ENCODE data around the gene MON1A. TPM values are rescaled to one million over a fixed set of nuclear protein-coding genes. Genes with fewer than 3 reads are reported as not detected.

The MON1A gene
- total and polyA plus RNA-seq, 4 donors: 7.0 to 12.3 (median 9.4) TPM

DNA sequence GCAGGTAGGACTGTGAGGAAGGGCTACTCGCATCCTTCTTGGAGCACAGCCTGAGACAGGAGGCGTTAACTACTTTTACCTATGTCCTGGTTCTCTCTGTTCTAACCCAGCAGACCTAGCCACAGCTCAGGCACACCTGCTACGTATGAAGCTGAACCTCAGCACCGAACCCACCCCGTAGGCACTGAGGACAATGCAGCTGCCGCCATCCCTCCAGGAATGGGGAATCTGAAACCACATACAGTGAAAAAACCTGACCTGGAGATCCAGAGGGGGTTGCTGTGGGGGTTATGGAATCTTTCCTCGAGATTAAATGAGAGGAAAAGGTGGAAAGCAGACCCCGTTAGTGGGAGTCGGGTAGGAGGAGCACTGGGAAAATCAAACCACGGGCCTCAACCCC is 40.3 kb downstream of the MON1A start:
- H3K4me3 ChIP-seq: no peak overlapping the region
- no peak overlapping the region for H3K9ac ChIP-seq (ENCODE audit: insufficient read depth in 1 of 2, low read length in 2 of 2)
- H3K27me3 ChIP-seq (ENCODE audit: control insufficient read depth in 3 of 3, insufficient read depth in 3 of 3, low read length in 2 of 3): no peaks in the 10 kb centered on the region
- 86 to 87% methylated on average over 10 of the region's 10 CpGs for WGBS, 2 donors
- H3K4me1 ChIP-seq (ENCODE audit: control insufficient read depth in 5 of 5, insufficient read depth in 5 of 5, low read length in 5 of 5): no peaks in the 10 kb centered on the region
- no peak for ATAC-seq (ENCODE audit: insufficient read depth, low FRiP score)
- TF ChIP-seq, protein P1, sequence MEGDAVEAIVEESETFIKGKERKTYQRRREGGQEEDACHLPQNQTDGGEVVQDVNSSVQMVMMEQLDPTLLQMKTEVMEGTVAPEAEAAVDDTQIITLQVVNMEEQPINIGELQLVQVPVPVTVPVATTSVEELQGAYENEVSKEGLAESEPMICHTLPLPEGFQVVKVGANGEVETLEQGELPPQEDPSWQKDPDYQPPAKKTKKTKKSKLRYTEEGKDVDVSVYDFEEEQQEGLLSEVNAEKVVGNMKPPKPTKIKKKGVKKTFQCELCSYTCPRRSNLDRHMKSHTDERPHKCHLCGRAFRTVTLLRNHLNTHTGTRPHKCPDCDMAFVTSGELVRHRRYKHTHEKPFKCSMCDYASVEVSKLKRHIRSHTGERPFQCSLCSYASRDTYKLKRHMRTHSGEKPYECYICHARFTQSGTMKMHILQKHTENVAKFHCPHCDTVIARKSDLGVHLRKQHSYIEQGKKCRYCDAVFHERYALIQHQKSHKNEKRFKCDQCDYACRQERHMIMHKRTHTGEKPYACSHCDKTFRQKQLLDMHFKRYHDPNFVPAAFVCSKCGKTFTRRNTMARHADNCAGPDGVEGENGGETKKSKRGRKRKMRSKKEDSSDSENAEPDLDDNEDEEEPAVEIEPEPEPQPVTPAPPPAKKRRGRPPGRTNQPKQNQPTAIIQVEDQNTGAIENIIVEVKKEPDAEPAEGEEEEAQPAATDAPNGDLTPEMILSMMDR (IDR thresholded peaks at IDR 0.05; ENCODE audit: control extremely low read depth, extremely low read depth): no peak
- DNase-seq: no peak
- no peak overlapping the region for H3K27ac ChIP-seq (ENCODE audit: low read depth in 1 of 2, low read length in 1 of 2)
- peaks cover 0 to 11% (median 0%) of the 10 kb centered on the region in 4 donors for H3K36me3 ChIP-seq (ENCODE audit: control insufficient read depth in 4 of 4, insufficient read depth in 4 of 4, low read length in 4 of 4)
- H3K9me3 ChIP-seq (ENCODE audit: control insufficient read depth in 4 of 4, insufficient read depth in 3 of 4, low read length in 3 of 4): no peaks in the 10 kb centered on the region

DNA sequence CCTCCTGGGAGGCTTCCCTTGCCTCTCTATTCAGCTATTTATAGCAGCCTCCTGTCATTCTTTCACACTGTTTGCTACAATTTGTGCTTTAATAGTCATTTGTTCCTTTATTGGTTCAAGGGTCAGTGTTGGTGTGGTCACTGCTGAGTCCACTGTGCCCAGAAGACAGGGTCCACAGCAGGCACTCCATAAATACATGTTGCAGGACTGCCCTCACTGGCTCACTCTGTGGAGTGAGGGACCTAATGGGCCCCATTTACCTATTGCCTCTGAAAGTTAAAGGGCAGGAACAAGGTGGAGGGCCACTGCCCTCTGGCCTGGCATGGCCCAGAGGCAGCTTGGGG is 42.7 kb downstream of the MON1A start:
- Histone ChIP-seq H3K36me3 (ENCODE audit: control insufficient read depth in 4 of 4, insufficient read depth in 4 of 4, low read length in 4 of 4) (peaks cover 0 to 11% (median 0%) of the 10 kb centered on the region in 4 donors), H3K27me3 (ENCODE audit: control insufficient read depth in 3 of 3, insufficient read depth in 3 of 3, low read length in 2 of 3) (no peaks in the 10 kb centered on the region), H3K4me3 (no peak overlapping the region), H3K4me1 (ENCODE audit: control insufficient read depth in 5 of 5, insufficient read depth in 5 of 5, low read length in 5 of 5) (peaks cover 0 to 8% (median 6%) of the 10 kb centered on the region in 5 donors), H3K9ac (ENCODE audit: insufficient read depth in 1 of 2, low read length in 2 of 2) (no peak overlapping the region), H3K9me3 (ENCODE audit: control insufficient read depth in 4 of 4, insufficient read depth in 3 of 4, low read length in 3 of 4) (no peaks in the 10 kb centered on the region), H3K27ac (ENCODE audit: low read depth in 1 of 2, low read length in 1 of 2) (no peak overlapping the region)
- TF ChIP-seq, protein P1 (IDR thresholded peaks at IDR 0.05; ENCODE audit: control extremely low read depth, extremely low read depth): no peak
- no peak for ATAC-seq (ENCODE audit: insufficient read depth, low FRiP score)
- no peak for DNase-seq

DNA sequence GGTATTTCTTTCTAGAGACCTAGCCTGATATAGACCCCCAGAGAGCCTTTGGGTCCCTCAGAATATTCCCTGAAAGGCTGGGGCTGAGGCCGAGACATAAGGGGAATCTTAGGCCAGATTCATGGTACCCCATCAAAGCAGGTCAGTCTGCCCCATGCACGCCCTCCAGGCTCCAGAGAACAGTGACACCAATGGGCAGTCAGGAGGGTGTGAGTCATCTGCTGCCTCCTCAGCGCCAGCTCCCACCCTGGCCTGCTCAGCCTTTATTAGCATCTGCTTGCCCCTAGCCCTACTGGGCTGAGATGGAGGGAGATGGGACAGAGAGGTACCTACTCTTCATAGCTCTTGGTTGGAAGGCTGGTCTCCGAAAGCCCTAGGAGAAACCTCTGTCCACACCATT is 45.6 kb downstream of the MON1A start:
- Histone ChIP-seq H3K4me3 (no peak overlapping the region), H3K4me1 (ENCODE audit: control insufficient read depth in 5 of 5, insufficient read depth in 5 of 5, low read length in 5 of 5) (peaks cover 0 to 32% (median 12%) of the 10 kb centered on the region in 5 donors), H3K9me3 (ENCODE audit: control insufficient read depth in 4 of 4, insufficient read depth in 3 of 4, low read length in 3 of 4) (peaks cover 0 to 3% (median 0%) of the 10 kb centered on the region in 4 donors), H3K36me3 (ENCODE audit: control insufficient read depth in 4 of 4, insufficient read depth in 4 of 4, low read length in 4 of 4) (no peaks in the 10 kb centered on the region), H3K27ac (ENCODE audit: low read depth in 1 of 2, low read length in 1 of 2) (no peak overlapping the region), H3K27me3 (ENCODE audit: control insufficient read depth in 3 of 3, insufficient read depth in 3 of 3, low read length in 2 of 3) (no peaks in the 10 kb centered on the region), H3K9ac (ENCODE audit: insufficient read depth in 1 of 2, low read length in 2 of 2) (no peak overlapping the region)
- TF ChIP-seq, protein P1 (IDR thresholded peaks at IDR 0.05; ENCODE audit: control extremely low read depth, extremely low read depth): no peak
- ATAC-seq (ENCODE audit: insufficient read depth, low FRiP score) (no peak), DNase-seq (no peak)
- 92 to 94% methylated on average over 4 of the region's 4 CpGs for WGBS, 2 donors

DNA sequence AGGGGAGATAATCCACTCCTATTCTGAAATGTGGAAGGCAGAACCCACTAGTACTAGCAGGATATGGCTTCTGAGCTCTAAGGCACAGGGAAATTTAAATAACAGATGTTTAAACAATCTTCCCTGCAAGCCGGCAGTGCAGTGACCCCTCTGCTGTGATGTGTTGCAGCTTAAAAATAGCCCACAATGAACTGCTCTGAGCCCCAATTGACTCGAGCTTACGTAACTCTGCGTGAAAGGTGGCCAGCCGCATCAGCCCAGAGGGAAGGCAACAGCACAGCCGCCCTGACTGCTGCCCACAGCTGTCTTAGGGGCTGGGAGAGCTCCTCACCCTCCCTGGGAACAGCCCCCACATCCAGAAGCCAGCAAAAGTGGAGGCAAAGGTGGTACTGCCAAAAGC is 47.4 kb downstream of the MON1A start:
- H3K9ac ChIP-seq (ENCODE audit: insufficient read depth in 1 of 2, low read length in 2 of 2): no peak overlapping the region
- peaks cover 0 to 3% (median 0%) of the 10 kb centered on the region in 4 donors for H3K9me3 ChIP-seq (ENCODE audit: control insufficient read depth in 4 of 4, insufficient read depth in 3 of 4, low read length in 3 of 4)
- no peaks in the 10 kb centered on the region for H3K36me3 ChIP-seq (ENCODE audit: control insufficient read depth in 4 of 4, insufficient read depth in 4 of 4, low read length in 4 of 4)
- 26 to 35% methylated on average over 6 of the region's 6 CpGs for WGBS, 2 donors
- TF ChIP-seq, protein P1 (IDR thresholded peaks at IDR 0.05; ENCODE audit: control extremely low read depth, extremely low read depth): no peak
- no peak overlapping the region for H3K27ac ChIP-seq (ENCODE audit: low read depth in 1 of 2, low read length in 1 of 2)
- H3K27me3 ChIP-seq (ENCODE audit: control insufficient read depth in 3 of 3, insufficient read depth in 3 of 3, low read length in 2 of 3): no peaks in the 10 kb centered on the region
- peaks cover 0 to 40% (median 12%) of the 10 kb centered on the region in 5 donors for H3K4me1 ChIP-seq (ENCODE audit: control insufficient read depth in 5 of 5, insufficient read depth in 5 of 5, low read length in 5 of 5)
- DNase-seq: peak; percentile 84 to 94 (median 90)
- no peak overlapping the region for H3K4me3 ChIP-seq
- ATAC-seq (ENCODE audit: insufficient read depth, low FRiP score): no peak

Data from lung (tissue), 12 donors.